Skin of body (tissue), 2 donors: ENCODE data around the gene RND2. TPM values are rescaled to one million over a fixed set of nuclear protein-coding genes. Genes with fewer than 3 reads are reported as not detected.

ENCODE experiments used
- DNase-seq: peaks from one replicate; lab custom pipeline; 2025; lab: John Stamatoyannopoulos, UW
- total RNA-seq: library from RNA; depleted of rRNA; stranded (reverse); fragments of >200 nt; gene quantifications from one replicate; pipeline ENCODE4 v1.2.3, GENCODE V29; 2014

Gene RND2
- total RNA-seq, 1 donor from 2014 or later, result 0.79 TPM

- peak; percentile 74 for DNase-seq
Measured at GRCh38 chr17:43006639-43007551, 18.1 kb upstream of the RND2 start, which contains the start of gene IFI35. Gene IFI35 (plus strand): TSS chr17:43006784. CDS start chr17:43006948, 164 bp downstream.

- no peak for DNase-seq
Measured at GRCh38 chr17:43010667-43011308, 14.2 kb upstream of the RND2 start.

GRCh38 chr17:43011728-43012472 lies 13.1 kb upstream of the RND2 start:
- DNase-seq, result no peak

GRCh38 chr17:43013296-43013695 lies 11.7 kb upstream of the RND2 start:
- DNase-seq, result no peak

- DNase-seq, result no peak
Measured at GRCh38 chr17:43014020-43014648, 10.9 kb upstream of the RND2 start.

- no peak for DNase-seq
Measured at GRCh38 chr17:43014649-43015542, 10.1 kb upstream of the RND2 start.

- no peak for DNase-seq
Measured at GRCh38 chr17:43015579-43015978, 9.5 kb upstream of the RND2 start.

GRCh38 chr17:43016216-43016615 lies 8.8 kb upstream of the RND2 start:
- no peak for DNase-seq

GRCh38 chr17:43018008-43018853 lies 6.8 kb upstream of the RND2 start:
- no peak for DNase-seq

- no peak for DNase-seq
Measured at GRCh38 chr17:43018932-43019331, 6.1 kb upstream of the RND2 start.

GRCh38 chr17:43019418-43019817 lies 5.6 kb upstream of the RND2 start:
- DNase-seq, result no peak

- peak; percentile 50 for DNase-seq
Measured at GRCh38 chr17:43020030-43020621, 4.9 kb upstream of the RND2 start.

- DNase-seq, result no peak
Measured at GRCh38 chr17:43020789-43021740, 4.0 kb upstream of the RND2 start.

GRCh38 chr17:43021741-43022512 lies 3.1 kb upstream of the RND2 start, which contains the start of gene VAT1:
Gene VAT1 (minus strand): TSS chr17:43022385. CDS start chr17:43022322, 63 bp downstream.
- peak; percentile 56 for DNase-seq

GRCh38 chr17:43025290-43025657 lies 243 bp downstream of the RND2 start:
- DNase-seq, result no peak

- DNase-seq, result no peak
Measured at GRCh38 chr17:43025766-43026537, 921 bp downstream of the RND2 start.
